OCI-LY7 (cell line): ENCODE results near the gene CALHM6. TPM values are rescaled to one million over a fixed set of nuclear protein-coding genes. Genes with fewer than 3 reads are reported as not detected.

Experiments used
- BruUV-seq: library from RNA; stranded (reverse); fragments of 400-500 nt; replicated peaks from 2 replicates; lab custom pipeline; 2021; lab: Mats Ljungman, UMichigan
- CTCF ChIA-PET: fragments of 300-600 bp; sonication (Branson Sonifier 250); formaldehyde crosslinking; loops from one replicate; lab custom pipeline; 2022; ENCODE audit warnings: antibody characterized with exemption; ENCODE audit not compliant: unreplicated experiment; lab: Charles Lee
- POLR2A ChIA-PET: fragments of 300-600 bp; sonication (Branson Sonifier 250); formaldehyde crosslinking; loops from one replicate; lab custom pipeline; 2022; ENCODE audit warnings: antibody characterized with exemption; lab: Charles Lee
- DNase-seq: peaks from one replicate; pipeline ENCODE4 v3.0.0-alpha.2; 2015; ENCODE audit warnings: low spot score
- H2AFZ ChIP-seq: fragments of 200-600 bp; sonication (generic), shearing (Covaris generic); 2 replicates; pipeline ENCODE4 v1.6.1; 2014; ENCODE audit warnings: mild to moderate bottlenecking, antibody characterized with exemption, low read length, moderate library complexity
- H3K27ac ChIP-seq: fragments of 200-600 bp; sonication (generic); 2 replicates; pipeline ENCODE4 v1.5.1; 2014; ENCODE audit warnings: mixed run types, low read depth, mild to moderate bottlenecking, moderate library complexity, low read length, inconsistent platforms; ENCODE audit not compliant: poor library complexity, severe bottlenecking
- H3K36me3 ChIP-seq: fragments of 200-600 bp; sonication (generic); 2 replicates; pipeline ENCODE4 v1.6.1; 2014; ENCODE audit warnings: mild to moderate bottlenecking, antibody characterized with exemption, low read length, moderate library complexity, mixed read lengths; ENCODE audit not compliant: insufficient read depth
- H3K4me1 ChIP-seq: fragments of 200-600 bp; sonication (generic); 2 replicates; pipeline ENCODE4 v1.5.1; 2014; ENCODE audit warnings: mild to moderate bottlenecking, low read length; ENCODE audit not compliant: insufficient read depth, poor library complexity, severe bottlenecking
- H3K4me2 ChIP-seq: fragments of 200-600 bp; sonication (generic); 2 replicates; pipeline ENCODE4 v1.6.1; 2014; ENCODE audit warnings: mild to moderate bottlenecking, low read length
- H3K4me3 ChIP-seq: fragments of 200-600 bp; sonication (generic); 2 replicates; pipeline ENCODE4 v1.5.1; 2014; ENCODE audit warnings: mild to moderate bottlenecking, low read depth, low read length; ENCODE audit not compliant: poor library complexity, severe bottlenecking
- H3K79me2 ChIP-seq: fragments of 200-600 bp; sonication (generic); 2 replicates; pipeline ENCODE4 v1.6.1; 2016; ENCODE audit warnings: low read depth, mild to moderate bottlenecking, low read length, moderate library complexity, mixed read lengths; ENCODE audit not compliant: insufficient read depth
- H3K9me2 ChIP-seq: fragments of 200-600 bp; sonication (generic); 2 replicates; pipeline ENCODE4 v1.6.1; 2016; ENCODE audit warnings: mild to moderate bottlenecking, low read length, mixed read lengths; ENCODE audit not compliant: insufficient read depth
- H3K9me3 ChIP-seq: fragments of 200-600 bp; sonication (generic); 2 replicates; pipeline ENCODE4 v1.6.1; 2014; ENCODE audit warnings: mild to moderate bottlenecking, mixed run types, low read length, mixed read lengths
- H4K20me1 ChIP-seq: fragments of 200-600 bp; sonication (generic); 2 replicates; pipeline ENCODE4 v1.6.1; 2014; ENCODE audit warnings: mild to moderate bottlenecking, antibody characterized with exemption, low read length, moderate library complexity, mixed read lengths; ENCODE audit not compliant: insufficient read depth
- EZH2phosphoT487 ChIP-seq: fragments of 200-600 bp; sonication (generic); IDR thresholded peaks from 2 replicates; pipeline ENCODE4 v1.6.1; 2018; ENCODE audit warnings: low read depth, borderline replicate concordance, mild to moderate bottlenecking, mixed run types, antibody characterized with exemption, low read length, moderate library complexity, mixed read lengths
- intact Hi-C: fragments of 100-400 bp; cut with micrococcal nuclease; formaldehyde crosslinking; loops from one replicate; pipeline ENCODE4 v1.10.0; 2022; ENCODE audit not compliant: unreplicated experiment
- total RNA-seq, 2 experiments: library from RNA; depleted of rRNA in 1 of 2; stranded (reverse); fragments of >200 nt in 1 of 2; shearing (Covaris generic) in 1 of 2; gene quantifications; 2 replicates each; pipeline ENCODE4 v1.2.3, GENCODE V29; 2014 to 2022
- TF ChIP-seq, protein P1 (sequence below): fragments of 200-600 bp; sonication (generic); conservative IDR thresholded peaks from 2 replicates; pipeline ENCODE4 v1.5.1; 2014; ENCODE audit warnings: mild to moderate bottlenecking, antibody characterized with exemption, low read length, moderate library complexity, mixed read lengths

CALHM6 gene
- total RNA-seq, 2 experiments from 2014 or later: 1.8 TPM; not detected in 1

DNA sequence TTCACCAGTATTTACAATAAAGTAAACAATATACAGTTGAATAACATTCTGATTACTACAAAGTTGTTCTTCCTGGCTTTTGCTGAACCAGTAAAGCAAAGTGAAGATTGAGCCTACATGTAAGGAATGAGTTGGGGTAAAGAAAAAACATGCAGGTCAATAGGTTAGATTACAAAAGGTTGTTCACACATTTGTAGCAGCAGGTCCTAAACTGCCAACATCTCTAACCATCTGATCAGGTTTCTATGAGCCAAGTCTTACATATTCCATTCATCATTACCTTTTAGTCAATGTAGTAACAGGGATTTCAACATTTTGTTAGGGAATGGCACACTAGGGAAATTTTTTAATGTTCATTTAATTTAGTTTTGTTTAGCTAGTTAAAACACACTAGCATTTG lies 9.3 kb upstream of the CALHM6 start:
- Histone ChIP-seq H2AFZ (no peak overlapping the region), H4K20me1 (no peaks in the 10 kb centered on the region), H3K4me2 (no peak overlapping the region), H3K4me1 (no peaks in the 10 kb centered on the region), H3K9me3 (no peaks in the 10 kb centered on the region), H3K27ac (no peak overlapping the region), H3K36me3 (no peaks in the 10 kb centered on the region), H3K9me2 (peaks cover 5% of the 10 kb centered on the region; the same call in 1 of the 2 replicates), H3K4me3 (no peak overlapping the region), H3K79me2 (no peaks in the 10 kb centered on the region)
- intact Hi-C loops: no loop called here
- POLR2A ChIA-PET: interaction anchor here (2.0 kb wide), 1 partner anchor 9 kb away, joined by 6 read pairs; no protein-coding TSS in a partner anchor
- TF ChIP-seq, protein P1, sequence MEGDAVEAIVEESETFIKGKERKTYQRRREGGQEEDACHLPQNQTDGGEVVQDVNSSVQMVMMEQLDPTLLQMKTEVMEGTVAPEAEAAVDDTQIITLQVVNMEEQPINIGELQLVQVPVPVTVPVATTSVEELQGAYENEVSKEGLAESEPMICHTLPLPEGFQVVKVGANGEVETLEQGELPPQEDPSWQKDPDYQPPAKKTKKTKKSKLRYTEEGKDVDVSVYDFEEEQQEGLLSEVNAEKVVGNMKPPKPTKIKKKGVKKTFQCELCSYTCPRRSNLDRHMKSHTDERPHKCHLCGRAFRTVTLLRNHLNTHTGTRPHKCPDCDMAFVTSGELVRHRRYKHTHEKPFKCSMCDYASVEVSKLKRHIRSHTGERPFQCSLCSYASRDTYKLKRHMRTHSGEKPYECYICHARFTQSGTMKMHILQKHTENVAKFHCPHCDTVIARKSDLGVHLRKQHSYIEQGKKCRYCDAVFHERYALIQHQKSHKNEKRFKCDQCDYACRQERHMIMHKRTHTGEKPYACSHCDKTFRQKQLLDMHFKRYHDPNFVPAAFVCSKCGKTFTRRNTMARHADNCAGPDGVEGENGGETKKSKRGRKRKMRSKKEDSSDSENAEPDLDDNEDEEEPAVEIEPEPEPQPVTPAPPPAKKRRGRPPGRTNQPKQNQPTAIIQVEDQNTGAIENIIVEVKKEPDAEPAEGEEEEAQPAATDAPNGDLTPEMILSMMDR: no peak
- TF ChIP-seq EZH2phosphoT487: no peak
- CTCF ChIA-PET: no interaction called here
- BruUV-seq: no TSS peak
- DNase-seq: no peak

DNA sequence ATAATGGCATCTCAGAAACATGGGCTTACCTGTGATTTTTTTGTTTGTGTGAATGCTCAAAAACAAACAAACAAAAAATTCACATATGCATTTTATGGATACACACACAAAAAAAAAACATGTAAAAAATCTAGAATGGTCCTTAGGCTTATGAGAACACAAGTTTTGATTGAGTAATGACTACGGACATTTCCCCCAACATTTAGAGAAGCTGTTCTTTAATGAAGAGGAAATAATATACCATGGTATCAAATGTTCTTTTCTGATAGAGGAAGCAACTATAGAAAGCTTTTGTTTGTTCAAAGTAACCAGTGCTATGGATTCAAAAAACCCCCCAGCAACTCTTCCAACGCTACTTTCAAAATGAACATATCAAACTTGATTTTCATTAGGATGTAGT lies 8.6 kb upstream of the CALHM6 start:
- no peaks in the 10 kb centered on the region for H3K4me1 ChIP-seq
- no peak overlapping the region for H3K4me2 ChIP-seq
- no peak overlapping the region for H2AFZ ChIP-seq
- no peak for DNase-seq
- no peaks in the 10 kb centered on the region for H3K79me2 ChIP-seq
- ChIA-PET POLR2A (interaction anchor here (1.0 to 2.0 kb wide), 3 partner anchors 10 to 170 kb away, joined by 4 to 6 read pairs (median 4); no protein-coding TSS in a partner anchor), CTCF (no interaction called here)
- H4K20me1 ChIP-seq: no peaks in the 10 kb centered on the region
- no peaks in the 10 kb centered on the region for H3K9me3 ChIP-seq
- TF ChIP-seq, protein P1: no peak
- no peak for TF ChIP-seq EZH2phosphoT487
- intact Hi-C loops: no loop called here
- no TSS peak for BruUV-seq
- H3K36me3 ChIP-seq: no peaks in the 10 kb centered on the region
- H3K27ac ChIP-seq: no peak overlapping the region
- no peak overlapping the region for H3K4me3 ChIP-seq
- peaks cover 5% of the 10 kb centered on the region; the same call in 1 of the 2 replicates for H3K9me2 ChIP-seq

DNA sequence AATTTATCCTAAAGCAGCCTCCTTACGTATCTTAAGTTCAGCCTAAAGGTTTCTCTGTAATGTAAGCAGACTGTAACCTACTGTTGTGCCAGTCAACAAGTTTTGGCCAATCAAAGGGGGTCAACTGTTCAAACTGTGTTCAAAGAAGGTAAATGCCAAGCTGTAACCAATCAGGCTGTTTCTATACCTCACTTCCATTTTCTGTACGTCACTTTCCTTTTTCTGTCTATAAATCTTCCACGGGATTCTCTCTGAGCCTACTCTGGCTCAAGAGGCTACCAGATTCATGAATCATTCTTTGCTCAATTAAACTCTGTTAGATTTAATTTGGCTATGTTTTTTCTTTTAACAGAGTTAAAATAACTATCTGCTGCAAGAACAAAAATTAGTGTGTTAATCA lies 5.1 kb upstream of the CALHM6 start:
- no TSS peak for BruUV-seq
- Histone ChIP-seq H3K4me2 (no peak overlapping the region), H3K79me2 (no peaks in the 10 kb centered on the region), H3K27ac (no peak overlapping the region), H3K9me2 (no peaks in the 10 kb centered on the region), H3K4me1 (no peaks in the 10 kb centered on the region), H3K9me3 (no peaks in the 10 kb centered on the region), H3K36me3 (no peaks in the 10 kb centered on the region), H2AFZ (no peak overlapping the region), H4K20me1 (no peaks in the 10 kb centered on the region), H3K4me3 (no peak overlapping the region)
- TF ChIP-seq, protein P1: no peak
- TF ChIP-seq EZH2phosphoT487: no peak
- DNase-seq: no peak
- ChIA-PET POLR2A (no interaction called here), CTCF (no interaction called here)
- intact Hi-C loops: no loop called here
